Suppressor macrophage treated with lipopolysaccharide for 1 hour (primary cell): ENCODE results near the gene TP53I13.
"Not testable (repeated sequence)": the region's sequence is repeated elsewhere in the genome, so short reads cannot be mapped to it uniquely, and the experiment has no call there.

ENCODE experiments used
- DNase-seq, 3 donors: peaks; one replicate each; pipeline ENCODE4 v3.0.0-alpha.2; 2020 to 2022

The TP53I13 gene

GRCh38 chr17:29568331-29569244 lies at the start of gene TP53I13:
Gene TP53I13 (plus strand): TSS chr17:29568701. CDS start chr17:29568759, 58 bp downstream.
- peak; percentile 77 to 88 (median 86) for DNase-seq

DNA sequence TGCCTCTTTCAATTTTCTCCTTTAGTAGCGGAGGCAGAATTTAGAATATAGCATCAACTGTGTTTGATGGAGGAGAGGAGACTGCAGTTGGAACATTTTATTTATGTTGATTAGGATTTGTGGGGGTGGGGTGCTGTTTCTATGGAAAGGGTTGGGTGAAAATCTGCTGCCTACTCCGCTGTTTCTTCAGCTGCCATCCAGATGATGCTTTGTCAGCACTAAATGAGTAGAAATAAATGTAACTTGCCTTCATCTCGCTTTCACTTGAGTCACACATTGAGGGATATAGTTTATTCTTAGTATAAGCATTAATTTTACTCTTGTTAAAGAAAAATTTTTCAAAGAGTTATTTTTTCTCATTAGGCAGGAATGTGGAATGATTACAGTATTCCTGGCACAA lies 43.8 kb upstream of the TP53I13 start:
- DNase-seq = no peak

- no peak for DNase-seq
Observed at GRCh38 chr17:29526322-29526721, 42.2 kb upstream of the TP53I13 start.

GRCh38 chr17:29533976-29534375 lies 34.5 kb upstream of the TP53I13 start:
- no peak for DNase-seq

DNA sequence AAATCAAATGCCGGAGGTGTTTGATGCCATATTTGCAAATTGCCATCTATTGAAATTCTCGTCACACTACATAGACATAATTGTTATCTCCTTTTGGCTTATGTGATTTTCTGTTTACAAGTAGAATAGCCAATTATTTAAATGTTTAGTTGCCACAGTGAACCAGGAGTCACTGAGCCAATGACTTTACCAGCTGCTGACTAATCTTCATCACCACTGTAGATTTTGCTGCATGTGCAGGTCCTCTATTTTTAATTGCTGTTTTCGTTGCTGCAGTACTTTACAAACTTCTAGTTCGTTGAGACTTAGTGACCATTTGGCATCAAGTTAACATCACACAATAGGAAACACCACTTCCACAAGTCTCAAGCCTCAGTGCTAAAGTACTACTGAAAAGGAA lies 24.4 kb upstream of the TP53I13 start:
- DNase-seq = no peak

DNA sequence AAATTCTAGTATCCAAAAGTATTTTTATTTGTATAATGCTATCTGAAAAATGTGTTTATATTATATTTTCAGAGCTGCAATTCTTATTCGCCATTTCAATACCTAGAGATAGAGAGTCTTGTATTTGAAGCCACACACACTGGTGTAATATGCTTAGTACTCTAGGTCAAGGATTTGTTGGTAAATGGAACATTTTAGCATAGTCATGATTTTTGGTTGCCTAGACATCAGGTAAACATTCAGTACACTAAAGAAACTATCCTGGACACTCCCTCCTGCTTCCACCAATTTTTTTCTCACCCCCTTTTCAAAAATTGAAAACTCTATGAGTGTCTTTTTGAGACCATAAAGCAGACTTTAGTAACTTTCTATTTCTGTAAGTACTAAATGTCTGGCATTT lies 22.4 kb upstream of the TP53I13 start:
- DNase-seq = no peak

DNA sequence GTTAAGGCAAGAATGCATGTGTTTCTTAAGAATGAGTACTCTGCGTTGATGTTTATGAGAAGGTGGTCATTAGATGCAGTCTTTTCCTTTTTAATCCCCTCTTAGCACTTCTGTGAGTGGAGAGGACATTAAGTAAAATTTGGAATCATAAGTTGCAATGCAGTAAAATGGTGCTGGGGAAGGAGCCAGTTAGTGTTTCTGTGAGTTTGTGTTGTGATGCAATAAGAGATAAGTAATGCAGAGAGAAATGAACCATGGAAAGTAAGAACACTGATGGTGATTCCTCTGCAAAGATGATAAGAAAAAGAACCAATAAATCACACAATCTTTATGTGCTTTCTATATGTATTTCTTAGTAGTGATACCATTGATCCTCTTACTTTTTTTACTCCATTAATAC lies 21.7 kb upstream of the TP53I13 start:
- no peak for DNase-seq

GRCh38 chr17:29549177-29549923 lies 19.2 kb upstream of the TP53I13 start:
- no peak for DNase-seq

- no peak for DNase-seq
Observed at GRCh38 chr17:29555840-29556239, 12.7 kb upstream of the TP53I13 start.

DNA sequence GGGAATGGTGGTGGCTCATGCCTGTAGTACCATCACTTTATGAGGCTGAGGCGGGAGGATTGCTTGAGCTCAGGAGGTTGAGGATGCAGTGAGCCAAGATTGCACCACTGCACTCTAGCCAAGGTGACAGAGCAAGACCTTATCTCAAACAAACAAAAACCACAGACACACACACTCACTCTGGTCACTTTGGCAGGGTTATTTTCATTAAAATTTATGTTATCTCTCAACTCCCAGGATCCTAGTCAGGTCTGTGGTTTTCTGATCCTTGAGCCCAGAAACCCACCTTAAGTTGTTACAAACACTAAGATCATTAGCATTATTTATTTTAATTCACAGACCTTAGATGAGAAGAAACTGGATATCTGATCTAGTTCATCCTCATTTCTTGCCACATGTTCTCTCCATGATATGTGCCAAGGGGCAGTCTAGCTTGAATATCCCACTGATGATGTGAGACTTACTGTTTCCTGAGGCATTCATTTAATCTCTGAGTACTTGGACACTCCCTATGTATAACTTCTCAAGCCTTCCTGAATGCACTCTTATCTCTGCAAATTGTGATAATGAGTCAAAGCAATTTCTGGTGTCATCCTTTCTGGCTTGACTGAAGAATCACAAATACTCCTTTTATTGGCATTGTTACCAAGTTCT lies 11.3 kb upstream of the TP53I13 start:
- no peak for DNase-seq

GRCh38 chr17:29557739-29558116 lies 10.8 kb upstream of the TP53I13 start:
- DNase-seq = no peak

DNA sequence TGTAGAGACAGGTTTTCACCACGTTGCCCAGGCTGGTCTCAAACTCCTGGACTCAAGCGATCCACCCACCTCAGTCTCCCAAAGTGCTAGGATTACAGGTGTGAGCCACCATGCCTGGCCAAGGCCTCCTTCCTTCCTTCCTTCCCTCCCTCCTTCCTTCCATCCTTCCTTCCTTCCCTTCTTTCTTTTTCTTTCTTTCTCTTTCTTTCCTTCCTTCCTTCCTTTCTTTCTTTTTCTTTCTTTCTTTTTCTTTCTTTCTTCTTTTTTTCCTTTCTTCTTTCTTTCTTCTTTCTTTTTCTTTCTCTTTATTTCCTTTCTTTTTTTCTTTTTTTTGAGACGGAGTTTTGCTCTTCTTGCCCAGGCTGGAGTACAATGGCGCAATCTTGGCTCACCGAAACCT lies 10.4 kb upstream of the TP53I13 start:
- not testable (repeated sequence) for DNase-seq

DNA sequence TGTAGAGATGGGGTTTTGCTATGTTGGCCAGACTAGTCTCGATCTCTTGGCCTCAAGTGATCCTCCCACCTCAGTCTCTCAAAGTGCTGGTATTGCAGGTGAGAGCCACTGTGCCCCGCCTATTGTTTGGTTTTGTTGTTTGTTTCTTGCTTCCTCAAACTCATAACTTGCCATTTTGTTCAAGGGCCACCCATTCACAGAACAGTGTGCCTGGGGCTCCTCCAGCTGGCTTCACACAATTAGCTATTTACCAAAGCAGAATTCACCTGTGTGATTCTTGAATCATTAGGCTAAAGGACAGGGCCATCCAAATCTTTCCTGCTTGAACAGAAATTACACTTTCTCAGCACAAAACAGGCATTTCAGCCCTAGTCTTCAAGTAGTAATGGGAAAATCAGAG lies 8.9 kb upstream of the TP53I13 start:
- no peak for DNase-seq

DNA sequence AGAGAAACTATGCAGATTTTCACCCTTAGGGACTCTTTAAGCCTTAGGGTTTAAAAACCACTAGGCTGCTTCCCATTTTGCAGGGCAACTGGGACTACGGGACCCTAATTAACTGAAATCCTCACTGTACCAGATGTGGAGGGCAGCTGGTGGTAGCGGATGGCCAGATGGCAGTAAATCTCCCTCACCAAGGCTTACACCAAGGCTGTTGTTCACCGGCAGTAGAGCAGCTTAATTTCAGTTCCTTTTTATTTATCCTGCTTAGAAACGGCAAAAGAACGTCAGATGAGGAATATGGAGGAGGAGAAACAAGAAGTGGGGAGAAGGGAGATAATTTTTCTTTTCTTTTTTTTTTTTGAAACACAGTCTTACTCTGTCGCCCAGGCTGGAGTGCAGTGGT lies 8.2 kb upstream of the TP53I13 start:
- DNase-seq = peak; percentile 58 to 83 (median 74)

GRCh38 chr17:29561554-29562517 lies 6.7 kb upstream of the TP53I13 start:
- DNase-seq = peak; percentile 59 to 63 (median 62)

GRCh38 chr17:29562615-29563014 lies 5.9 kb upstream of the TP53I13 start:
- DNase-seq = no peak

DNA sequence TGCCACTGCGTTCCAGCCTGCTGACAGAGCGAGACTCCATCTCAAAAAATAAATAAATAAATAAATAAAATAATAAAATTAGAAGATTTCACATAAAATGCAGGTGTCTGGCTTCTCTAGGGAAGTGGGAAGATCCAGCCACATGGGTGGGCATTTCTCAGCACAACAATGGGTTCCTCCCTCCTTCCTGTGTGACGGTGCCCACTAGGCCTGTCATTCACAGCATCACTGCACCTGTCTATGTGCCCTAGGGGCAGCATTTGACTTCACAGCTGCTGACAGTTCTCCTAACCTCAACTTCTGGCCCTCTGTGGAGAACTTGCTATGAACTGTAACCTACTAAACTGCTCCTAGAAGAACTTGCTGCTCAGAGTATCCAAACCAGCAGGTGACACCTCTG lies 4.7 kb upstream of the TP53I13 start:
- no peak for DNase-seq

- DNase-seq = peak; percentile 23 to 54 (median 32)
Observed at GRCh38 chr17:29565643-29566472, 2.6 kb upstream of the TP53I13 start.

- peak; percentile 88 to 96 (median 90) for DNase-seq
Observed at GRCh38 chr17:29566473-29567303, 1.8 kb upstream of the TP53I13 start, which contains the start of gene ABHD15. Gene ABHD15 (minus strand): TSS chr17:29567037. CDS start chr17:29566966, 71 bp downstream.

DNA sequence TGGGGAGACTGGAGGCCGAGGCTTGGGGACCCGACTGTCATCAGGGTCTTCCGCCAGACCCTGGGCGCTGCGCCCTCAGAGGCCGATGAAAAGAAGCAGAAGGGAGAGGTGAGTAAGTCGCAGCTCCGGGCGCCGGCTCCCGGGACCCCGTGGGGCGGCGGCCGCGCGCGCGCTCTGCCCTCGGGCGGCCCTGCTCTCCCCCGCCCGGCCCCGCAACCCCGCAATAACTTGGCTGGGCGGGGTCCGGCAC lies 1.3 kb upstream of the TP53I13 start:
- no peak for DNase-seq
